Urothelium cell line (cell line): Measurements from ENCODE around the gene CD72.

Source experiments
- DNase-seq: peaks from one replicate; pipeline ENCODE4 v3.0.0; 2011; ENCODE audit warnings: low spot score, mixed read lengths
- FAIRE-seq: peaks from 2 replicates; lab custom pipeline; 2011; peaks lifted over from hg19 to GRCh38; lab: Jason Lieb, UNC

Gene CD72

GRCh38 chr9:35560625-35561337 lies 57.4 kb downstream of the CD72 start:
- DNase-seq, result no peak
- FAIRE-seq, result no peak
